ENCODE data around the gene THSD4.

Gene THSD4

GRCh38 chr15:71088683-71089082 is 26.6 kb upstream of the THSD4 start:
- no peak overlapping the region for H3K4me3 Mint-ChIP-seq
- H3K36me3 Mint-ChIP-seq (ENCODE audit: low read depth) = no peaks in the 10 kb centered on the region
- H3K27ac Mint-ChIP-seq = no peak overlapping the region
- intact Hi-C loops (cut with micrococcal nuclease) = no loop called here
- H3K27me3 Mint-ChIP-seq = peaks cover 5% of the 10 kb centered on the region
- no peaks in the 10 kb centered on the region for H3K4me1 Mint-ChIP-seq (ENCODE audit: low read depth)
- no peaks in the 10 kb centered on the region for H3K9me3 Mint-ChIP-seq

GRCh38 chr15:71089801-71090200 is 25.5 kb upstream of the THSD4 start:
- H3K36me3 Mint-ChIP-seq (ENCODE audit: low read depth) = no peaks in the 10 kb centered on the region
- intact Hi-C loops (cut with micrococcal nuclease) = no loop called here
- H3K9me3 Mint-ChIP-seq = no peaks in the 10 kb centered on the region
- no peak overlapping the region for H3K27ac Mint-ChIP-seq
- H3K4me3 Mint-ChIP-seq = no peak overlapping the region
- H3K27me3 Mint-ChIP-seq = peaks cover 3% of the 10 kb centered on the region
- no peaks in the 10 kb centered on the region for H3K4me1 Mint-ChIP-seq (ENCODE audit: low read depth)

GRCh38 chr15:71091601-71092000 is 23.7 kb upstream of the THSD4 start:
- Mint-ChIP-seq H3K27ac (no peak overlapping the region), H3K4me3 (no peak overlapping the region)
- intact Hi-C loops (cut with micrococcal nuclease) = no loop called here

GRCh38 chr15:71092056-71092600 is 23.1 kb upstream of the THSD4 start:
- Mint-ChIP-seq H3K27me3 (peaks cover under 1% of the 10 kb centered on the region), H3K9me3 (no peaks in the 10 kb centered on the region), H3K27ac (no peak overlapping the region), H3K36me3 (ENCODE audit: low read depth) (no peaks in the 10 kb centered on the region), H3K4me3 (no peak overlapping the region), H3K4me1 (ENCODE audit: low read depth) (no peaks in the 10 kb centered on the region)
- intact Hi-C loops (cut with micrococcal nuclease) = no loop called here

More at GRCh38 chr15:71091601-71092000, 23.7 kb upstream of the THSD4 start:
- Mint-ChIP-seq H3K9me3 (no peaks in the 10 kb centered on the region), H3K27me3 (peaks cover 2% of the 10 kb centered on the region), H3K36me3 (ENCODE audit: low read depth) (no peaks in the 10 kb centered on the region), H3K4me1 (ENCODE audit: low read depth) (no peaks in the 10 kb centered on the region)

- H3K4me3 Mint-ChIP-seq = no peak overlapping the region
- H3K4me1 Mint-ChIP-seq (ENCODE audit: low read depth) = no peaks in the 10 kb centered on the region
- H3K9me3 Mint-ChIP-seq = no peaks in the 10 kb centered on the region
- H3K27me3 Mint-ChIP-seq = no peaks in the 10 kb centered on the region
- no peaks in the 10 kb centered on the region for H3K36me3 Mint-ChIP-seq (ENCODE audit: low read depth)
- intact Hi-C loops (cut with micrococcal nuclease) = no loop called here
- H3K27ac Mint-ChIP-seq = no peak overlapping the region
Observed at GRCh38 chr15:71093054-71094024, 21.9 kb upstream of the THSD4 start.

- H3K27ac Mint-ChIP-seq = no peak overlapping the region
- H3K27me3 Mint-ChIP-seq = no peaks in the 10 kb centered on the region
- intact Hi-C loops (cut with micrococcal nuclease) = no loop called here
- H3K9me3 Mint-ChIP-seq = no peaks in the 10 kb centered on the region
- H3K4me1 Mint-ChIP-seq (ENCODE audit: low read depth) = no peaks in the 10 kb centered on the region
- H3K36me3 Mint-ChIP-seq (ENCODE audit: low read depth) = no peaks in the 10 kb centered on the region
- H3K4me3 Mint-ChIP-seq = no peak overlapping the region
Observed at GRCh38 chr15:71094137-71094536, 21.1 kb upstream of the THSD4 start.

GRCh38 chr15:71096676-71097075 is 18.6 kb upstream of the THSD4 start:
- intact Hi-C loops (cut with micrococcal nuclease) = no loop called here
- H3K4me3 Mint-ChIP-seq = no peak overlapping the region
- H3K36me3 Mint-ChIP-seq (ENCODE audit: low read depth) = no peaks in the 10 kb centered on the region
- H3K4me1 Mint-ChIP-seq (ENCODE audit: low read depth) = no peaks in the 10 kb centered on the region
- no peaks in the 10 kb centered on the region for H3K27me3 Mint-ChIP-seq
- H3K27ac Mint-ChIP-seq = no peak overlapping the region
- no peaks in the 10 kb centered on the region for H3K9me3 Mint-ChIP-seq

GRCh38 chr15:71097890-71098289 is 17.4 kb upstream of the THSD4 start:
- Mint-ChIP-seq H3K27ac (no peak overlapping the region), H3K36me3 (ENCODE audit: low read depth) (no peaks in the 10 kb centered on the region), H3K27me3 (no peaks in the 10 kb centered on the region), H3K9me3 (no peaks in the 10 kb centered on the region), H3K4me3 (no peak overlapping the region), H3K4me1 (ENCODE audit: low read depth) (no peaks in the 10 kb centered on the region)
- intact Hi-C loops (cut with micrococcal nuclease) = no loop called here

- intact Hi-C loops (cut with micrococcal nuclease) = no loop called here
- H3K27me3 Mint-ChIP-seq = peaks cover 1% of the 10 kb centered on the region
- no peak overlapping the region for H3K27ac Mint-ChIP-seq
- no peaks in the 10 kb centered on the region for H3K4me1 Mint-ChIP-seq (ENCODE audit: low read depth)
- H3K36me3 Mint-ChIP-seq (ENCODE audit: low read depth) = no peaks in the 10 kb centered on the region
- no peaks in the 10 kb centered on the region for H3K9me3 Mint-ChIP-seq
- H3K4me3 Mint-ChIP-seq = no peak overlapping the region
Observed at GRCh38 chr15:71098920-71099319, 16.4 kb upstream of the THSD4 start.

GRCh38 chr15:71103102-71103676 is 12.1 kb upstream of the THSD4 start:
- Mint-ChIP-seq H3K9me3 (no peaks in the 10 kb centered on the region), H3K4me3 (no peak overlapping the region), H3K4me1 (ENCODE audit: low read depth) (peaks cover 5% of the 10 kb centered on the region), H3K27me3 (peaks cover 1% of the 10 kb centered on the region), H3K36me3 (ENCODE audit: low read depth) (no peaks in the 10 kb centered on the region), H3K27ac (no peak overlapping the region)
- intact Hi-C loops (cut with micrococcal nuclease) = no loop called here

GRCh38 chr15:71104636-71105035 is 10.6 kb upstream of the THSD4 start:
- no peaks in the 10 kb centered on the region for H3K9me3 Mint-ChIP-seq
- peaks cover 5% of the 10 kb centered on the region for H3K4me1 Mint-ChIP-seq (ENCODE audit: low read depth)
- no peak overlapping the region for H3K27ac Mint-ChIP-seq
- no peaks in the 10 kb centered on the region for H3K36me3 Mint-ChIP-seq (ENCODE audit: low read depth)
- intact Hi-C loops (cut with micrococcal nuclease) = no loop called here
- H3K4me3 Mint-ChIP-seq = no peak overlapping the region
- peaks cover 5% of the 10 kb centered on the region for H3K27me3 Mint-ChIP-seq

- Mint-ChIP-seq H3K4me3 (no peak overlapping the region), H3K27ac (no peak overlapping the region), H3K36me3 (ENCODE audit: low read depth) (no peaks in the 10 kb centered on the region), H3K27me3 (peaks cover 5% of the 10 kb centered on the region), H3K4me1 (ENCODE audit: low read depth) (peaks cover 5% of the 10 kb centered on the region), H3K9me3 (no peaks in the 10 kb centered on the region)
- intact Hi-C loops (cut with micrococcal nuclease) = no loop called here
Observed at GRCh38 chr15:71105444-71105843, 9.8 kb upstream of the THSD4 start.

- no peak overlapping the region for H3K4me3 Mint-ChIP-seq
- H3K27me3 Mint-ChIP-seq = peaks cover 7% of the 10 kb centered on the region
- H3K4me1 Mint-ChIP-seq (ENCODE audit: low read depth) = peaks cover 5% of the 10 kb centered on the region
- no peak overlapping the region for H3K27ac Mint-ChIP-seq
- no peaks in the 10 kb centered on the region for H3K9me3 Mint-ChIP-seq
- H3K36me3 Mint-ChIP-seq (ENCODE audit: low read depth) = no peaks in the 10 kb centered on the region
- intact Hi-C loops (cut with micrococcal nuclease) = no loop called here
Observed at GRCh38 chr15:71106802-71107500, 8.3 kb upstream of the THSD4 start.

- Mint-ChIP-seq H3K4me3 (no peak overlapping the region), H3K27ac (no peak overlapping the region), H3K4me1 (ENCODE audit: low read depth) (peaks cover 5% of the 10 kb centered on the region), H3K36me3 (ENCODE audit: low read depth) (no peaks in the 10 kb centered on the region), H3K9me3 (no peaks in the 10 kb centered on the region), H3K27me3 (peaks cover 8% of the 10 kb centered on the region)
- intact Hi-C loops (cut with micrococcal nuclease) = no loop called here
Observed at GRCh38 chr15:71107501-71107815, 7.8 kb upstream of the THSD4 start.
